Fibroblast of the aortic adventitia (primary cell): ENCODE measurements around the gene PYGL. TPM values are rescaled to one million over a fixed set of nuclear protein-coding genes. Genes with fewer than 3 reads are reported as not detected.
"Not testable (repeated sequence)": the region's sequence is repeated elsewhere in the genome, so short reads cannot be mapped to it uniquely, and the experiment has no call there.

Source experiments
- DNase-seq: peaks from one replicate; pipeline ENCODE4 v3.0.0-alpha.2; 2010; ENCODE audit warnings: low read depth
- H3K4me3 ChIP-seq: 2 replicates; pipeline ENCODE4 v1.5.1; 2011; ENCODE audit warnings: low read depth, mild to moderate bottlenecking, control low read depth, low read length, moderate library complexity
- CTCF ChIP-seq: IDR thresholded peaks from 2 replicates; pipeline ENCODE4 v1.5.1; 2011; ENCODE audit warnings: mild to moderate bottlenecking, low read length, control low read depth, inconsistent platforms; ENCODE audit not compliant: insufficient read depth
- total RNA-seq: library from RNA; depleted of rRNA; stranded (reverse); fragments of >200 nt; gene quantifications from 2 replicates; pipeline ENCODE4 v1.2.3, GENCODE V29; 2012; ENCODE audit warnings: low replicate concordance

Gene PYGL
- total RNA-seq, 1 donor = 39.3 TPM

DNA sequence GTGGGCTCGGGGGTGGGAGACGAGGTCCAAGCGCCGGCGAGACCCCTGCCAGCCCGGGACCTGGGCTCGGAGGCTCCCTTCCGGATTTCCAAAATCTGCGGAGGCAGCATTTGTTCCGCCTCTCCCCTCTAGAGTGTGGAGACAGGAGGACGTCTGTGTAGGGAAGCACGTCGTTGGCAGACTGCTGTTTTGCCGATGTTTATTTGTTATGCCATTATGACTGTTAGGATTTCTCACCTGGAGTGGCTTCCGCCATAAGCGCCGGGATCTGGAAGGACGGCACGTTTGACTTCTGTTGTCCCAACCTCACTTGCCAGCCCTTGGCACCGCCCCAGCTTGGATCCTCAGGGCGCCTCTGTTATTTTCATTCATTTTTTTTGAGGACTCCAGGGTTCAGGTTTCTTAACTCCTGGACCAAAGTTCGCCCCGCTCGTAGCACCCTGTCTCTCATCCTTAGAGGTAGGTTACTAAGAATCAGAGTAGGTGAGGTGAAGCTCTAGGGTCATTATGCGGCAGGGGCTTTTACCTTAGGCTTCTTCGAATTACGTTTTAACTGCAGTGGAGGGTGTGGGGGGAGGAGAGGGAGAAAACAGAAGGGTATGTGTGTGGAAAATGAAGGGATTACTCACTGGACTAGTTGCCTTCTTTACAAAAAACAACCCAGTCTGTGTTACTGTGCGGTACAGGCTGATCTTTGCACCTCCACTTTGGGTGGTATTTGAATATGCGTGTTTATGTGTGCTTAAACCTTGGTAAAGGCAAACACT lies 547 bp upstream of the PYGL start:
- TF ChIP-seq CTCF = no peak
- DNase-seq = peak; percentile 51

DNA sequence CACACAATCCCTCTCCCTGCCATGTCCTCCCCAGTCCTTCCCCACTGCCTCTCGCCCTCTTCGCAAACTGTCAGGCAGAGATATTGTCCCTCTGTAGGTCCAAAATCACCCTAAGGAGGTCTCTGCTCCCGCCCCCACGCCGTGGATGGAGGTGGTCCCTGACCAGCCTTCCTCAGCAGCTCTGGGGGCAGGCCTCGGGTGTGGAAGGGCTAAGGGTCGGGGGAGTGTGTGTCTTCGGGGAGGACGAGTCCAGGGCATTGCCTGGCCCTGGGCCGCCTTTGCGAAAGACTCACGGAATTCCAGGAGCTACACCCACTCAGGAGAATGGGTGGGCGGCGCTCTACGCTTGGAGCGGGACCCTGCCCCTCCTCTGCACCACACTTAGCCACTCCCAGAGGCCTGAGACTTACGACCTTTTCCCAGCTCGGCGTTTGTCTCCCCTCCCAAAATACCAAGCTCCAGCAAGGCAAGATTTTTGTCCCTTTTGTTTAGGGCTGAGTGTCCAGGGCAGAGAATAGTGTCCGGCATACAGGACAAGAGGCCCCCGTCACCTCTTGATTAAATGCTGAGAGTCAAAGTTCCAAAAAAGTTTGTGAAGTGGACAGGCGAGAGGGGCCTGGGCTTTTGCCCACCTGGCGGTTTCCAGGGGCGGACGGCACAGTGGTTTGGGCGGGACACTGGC lies 881 bp downstream of the PYGL start:
- H3K4me3 ChIP-seq = peak overlapping the region; percentile 91
- no peak for TF ChIP-seq CTCF
- peak; percentile 67 for DNase-seq

More for the DNA sequence above, 547 bp upstream of the PYGL start:
- H3K4me3 ChIP-seq = peak overlapping the region; percentile 91

DNA sequence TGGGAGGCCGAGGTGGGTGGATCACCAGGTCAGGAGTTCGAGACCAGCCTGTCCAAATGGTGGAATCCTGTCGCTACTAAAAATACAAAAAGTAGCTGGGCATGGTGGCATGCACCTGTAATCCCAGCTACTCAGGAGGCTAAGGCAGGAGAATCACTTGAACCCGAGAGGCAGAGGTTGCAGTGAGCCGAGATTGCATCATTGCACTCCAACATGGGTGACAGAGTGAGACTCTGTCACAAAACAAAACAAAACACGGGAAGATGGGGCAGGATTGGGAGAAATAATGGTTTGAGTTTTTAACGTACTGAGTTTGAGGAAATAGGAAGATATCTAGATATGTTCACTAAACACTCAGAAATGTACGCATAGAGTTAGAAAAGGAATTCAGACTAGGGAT lies 2.6 kb downstream of the PYGL start:
- not testable (repeated sequence) for H3K4me3 ChIP-seq, DNase-seq

DNA sequence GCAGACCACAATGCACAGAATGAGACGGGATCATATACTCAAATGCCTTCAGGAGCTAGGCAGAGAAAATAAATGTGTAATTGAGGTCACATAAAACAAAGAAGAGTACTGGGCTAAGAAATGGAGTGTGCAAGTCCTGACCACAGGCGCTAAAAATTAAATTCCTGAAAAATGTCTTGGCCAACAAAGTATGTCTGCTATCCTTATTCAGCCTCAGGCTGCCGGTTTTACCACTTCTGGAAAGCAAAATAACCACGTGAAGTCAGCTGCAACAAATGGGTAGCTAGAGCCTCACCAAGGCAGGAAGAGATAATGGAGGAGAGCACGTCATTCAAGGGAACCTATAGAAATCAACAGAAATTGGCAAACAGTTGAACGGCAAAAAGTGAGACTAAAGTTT lies 3.1 kb downstream of the PYGL start:
- no peak overlapping the region for H3K4me3 ChIP-seq
- no peak for DNase-seq
- no peak for TF ChIP-seq CTCF

DNA sequence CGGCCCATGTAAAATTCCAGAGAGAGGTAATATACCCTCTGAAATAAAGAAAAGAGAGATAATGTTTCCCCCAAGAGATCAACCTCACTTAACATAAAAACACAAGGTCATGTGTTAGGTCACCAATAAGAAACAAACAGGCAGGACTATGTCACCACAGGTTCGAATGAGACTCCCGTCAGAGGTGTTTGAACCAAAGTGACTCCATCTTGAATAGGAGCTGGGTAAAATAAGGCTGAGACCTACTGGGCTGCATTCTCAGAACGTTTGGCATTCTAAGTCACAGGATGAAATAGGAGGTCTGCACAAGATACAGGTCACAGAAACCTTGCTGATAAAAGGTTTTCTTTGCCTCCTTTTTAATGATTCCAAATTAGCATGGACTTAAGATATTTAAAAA lies 6.5 kb downstream of the PYGL start:
- TF ChIP-seq CTCF = no peak
- no peak overlapping the region for H3K4me3 ChIP-seq
- no peak for DNase-seq

- peak; percentile 76 for DNase-seq
- no peak for TF ChIP-seq CTCF
- no peak overlapping the region for H3K4me3 ChIP-seq
Measured at GRCh38 chr14:50937325-50937724, 7.0 kb downstream of the PYGL start.

- no peak for TF ChIP-seq CTCF
- no peak overlapping the region for H3K4me3 ChIP-seq
- DNase-seq = no peak
Measured at GRCh38 chr14:50936882-50937281, 7.4 kb downstream of the PYGL start.
